Liver (tissue), 9 donors: ENCODE results near the gene PFKP. TPM values are rescaled to one million over a fixed set of nuclear protein-coding genes. Genes with fewer than 3 reads are reported as not detected.

ENCODE experiments used
- DNase-seq: peaks from one replicate; pipeline ENCODE4 v3.0.0-alpha.2; 2017; ENCODE audit warnings: low spot score
- H3K27ac ChIP-seq, 2 donors: one replicate each; pipeline ENCODE4 v1.7.0; 2013; ENCODE audit warnings: inconsistent platforms in 2 of 2, low read length in 2 of 2, control low read depth in 1 of 2, low read depth in 1 of 2, mild to moderate bottlenecking in 1 of 2
- H3K27me3 ChIP-seq, 4 donors: one replicate each; pipeline versions ENCODE4 v1.6.1 to v1.7.0; 2013; ENCODE audit warnings: low read length in 3 of 4, inconsistent platforms in 1 of 4, mild to moderate bottlenecking in 1 of 4, moderate library complexity in 1 of 4; ENCODE audit not compliant: control insufficient read depth in 4 of 4, insufficient read depth in 4 of 4
- H3K36me3 ChIP-seq, 4 donors: one replicate each; pipeline versions ENCODE4 v1.6.1 to v1.7.0; 2013; ENCODE audit warnings: low read length in 3 of 4, mild to moderate bottlenecking in 3 of 4, low read depth in 1 of 4, moderate library complexity in 1 of 4; ENCODE audit not compliant: control insufficient read depth in 4 of 4, insufficient read depth in 3 of 4
- H3K4me1 ChIP-seq, 4 donors: one replicate each; pipeline versions ENCODE4 v1.6.1 to v1.7.0; 2013; ENCODE audit warnings: low read length in 3 of 4, mild to moderate bottlenecking in 3 of 4, moderate library complexity in 1 of 4; ENCODE audit not compliant: control insufficient read depth in 4 of 4, insufficient read depth in 4 of 4
- H3K4me3 ChIP-seq, 3 donors: one replicate each; pipeline versions ENCODE4 v1.6.1 to v1.7.0; 2013; ENCODE audit warnings: low read length in 3 of 3, control low read depth in 1 of 3, low read depth in 1 of 3, mild to moderate bottlenecking in 1 of 3
- H3K9ac ChIP-seq, 2 donors: one replicate each; pipeline ENCODE4 v1.7.0; 2013; ENCODE audit warnings: low read length in 2 of 2, mild to moderate bottlenecking in 2 of 2, moderate library complexity in 2 of 2, control low read depth in 1 of 2, low read depth in 1 of 2
- H3K9me3 ChIP-seq, 4 donors: one replicate each; pipeline versions ENCODE4 v1.6.1 to v1.7.0; 2013; ENCODE audit warnings: low read length in 3 of 4; ENCODE audit not compliant: control insufficient read depth in 4 of 4
- EGR1 ChIP-seq, 2 donors: IDR thresholded peaks; 2 replicates each; pipeline ENCODE4 v1.6.1; 2016 to 2018; ENCODE audit warnings: antibody characterized with exemption in 2 of 2, low read depth in 2 of 2
- FOXA1 ChIP-seq: IDR thresholded peaks from 2 replicates; pipeline ENCODE4 v1.6.1; 2016; ENCODE audit warnings: antibody characterized with exemption
- FOXA2 ChIP-seq: IDR thresholded peaks from 2 replicates; pipeline ENCODE4 v1.6.1; 2016; ENCODE audit warnings: antibody characterized with exemption
- GABPA ChIP-seq, 2 donors: IDR thresholded peaks in 1 of 2; conservative IDR thresholded peaks in 1 of 2; 2 replicates each; pipeline ENCODE4 v1.6.1; 2016; ENCODE audit warnings: antibody characterized with exemption in 2 of 2, mild to moderate bottlenecking in 1 of 2, moderate library complexity in 1 of 2
- HNF4A ChIP-seq, 2 donors: conservative IDR thresholded peaks; 2 replicates each; pipeline ENCODE4 v1.6.1; 2016; ENCODE audit warnings: antibody characterized with exemption in 2 of 2, mild to moderate bottlenecking in 2 of 2
- HNF4G ChIP-seq: IDR thresholded peaks from 2 replicates; pipeline ENCODE4 v1.6.1; 2016; ENCODE audit warnings: antibody characterized with exemption
- JUND ChIP-seq, 2 donors: IDR thresholded peaks; 2 replicates each; pipeline ENCODE4 v1.6.1; 2016; ENCODE audit warnings: antibody characterized with exemption in 2 of 2
- NR2F2 ChIP-seq: IDR thresholded peaks from 2 replicates; pipeline ENCODE4 v1.6.1; 2016; ENCODE audit warnings: antibody characterized with exemption
- RAD21 ChIP-seq, 2 donors: IDR thresholded peaks; 2 replicates each; pipeline ENCODE4 v1.6.1; 2016; ENCODE audit warnings: antibody characterized with exemption in 2 of 2, mild to moderate bottlenecking in 2 of 2
- RXRA ChIP-seq, 2 donors: IDR thresholded peaks; 2 replicates each; pipeline ENCODE4 v1.6.1; 2017 to 2018; ENCODE audit warnings: antibody characterized with exemption in 2 of 2, mild to moderate bottlenecking in 1 of 2
- SP1 ChIP-seq: IDR thresholded peaks from 2 replicates; pipeline ENCODE4 v1.6.1; 2018; ENCODE audit warnings: antibody characterized with exemption, mild to moderate bottlenecking
- TAF1 ChIP-seq: conservative IDR thresholded peaks from 2 replicates; pipeline ENCODE4 v1.6.1; 2016; ENCODE audit warnings: antibody characterized with exemption, mild to moderate bottlenecking
- YY1 ChIP-seq: IDR thresholded peaks from 2 replicates; pipeline ENCODE4 v1.6.1; 2016; ENCODE audit warnings: antibody characterized with exemption, mild to moderate bottlenecking
- WGBS: extraction: QIAGEN DNeasy Blood & Tissue Kit; methylation state at CpG from one replicate; pipeline ENCODE4 v1.1.7; 2013; 5-methylcytosine and 5-hydroxymethylcytosine counted together
- polyA plus RNA-seq, 2 donors: library from polyadenylated mRNA; stranded (reverse) in 1 of 2; unstranded in 1 of 2; fragments of 200-250 nt in 1 of 2; fragments of >200 nt in 1 of 2; fragmentation: Nextera tagmentation in 1 of 2; extraction: Ambion mirVana in 1 of 2; gene quantifications; one replicate each; pipeline versions ENCODE4 v1.2.1 to v1.2.3, GENCODE V29; 2013 to 2015
- total RNA-seq, 2 donors: library from RNA; depleted of rRNA; stranded (reverse); fragments of >200 nt; gene quantifications; one replicate each; pipeline ENCODE4 v1.2.3, GENCODE V29; 2014
- TF ChIP-seq, protein P1 (sequence below): IDR thresholded peaks from 2 replicates; pipeline ENCODE4 v1.6.1; 2016; ENCODE audit warnings: antibody characterized with exemption
- TF ChIP-seq, protein P2 (sequence below): IDR thresholded peaks from 2 replicates; pipeline ENCODE4 v1.6.1; 2016; ENCODE audit warnings: antibody characterized with exemption
- TF ChIP-seq, protein P3 (sequence below): IDR thresholded peaks from 2 replicates; pipeline ENCODE4 v1.6.1; 2016; ENCODE audit warnings: antibody characterized with exemption
- TF ChIP-seq, protein P4 (sequence below): fragments of 150-350 bp; IDR thresholded peaks from 2 replicates; pipeline ENCODE4 v1.5.1; 2017; ENCODE audit warnings: improper control_type of control experiment, low read depth, low read length; ENCODE audit not compliant: missing input control
- TF ChIP-seq, protein P5 (sequence below): IDR thresholded peaks from 2 replicates; pipeline ENCODE4 v1.6.1; 2016; ENCODE audit warnings: antibody characterized with exemption, mild to moderate bottlenecking
- donor health status: healthy.
- donor health status: healthy.
- donor health status: healthy.
- donor health status: healthy.
- donor health status: healthy.

The PFKP gene
- total and polyA plus RNA-seq, 4 donors: 1.1 to 5.0 (median 2.8) TPM

- Histone ChIP-seq H3K27me3 (no peaks in the 10 kb centered on the region), H3K27ac (no peak overlapping the region), H3K9me3 (no peaks in the 10 kb centered on the region), H3K4me1 (no peaks in the 10 kb centered on the region), H3K9ac (no peak overlapping the region), H3K4me3 (no peak overlapping the region), H3K36me3 (no peaks in the 10 kb centered on the region)
- 29% methylated on average over 1 of the region's 1 CpG for WGBS
- no peak for DNase-seq
- no peak for TF ChIP-seq TAF1
These were observed 12.5 kb upstream of the PFKP start for GRCh38 chr10:3054851-3055199.

DNA sequence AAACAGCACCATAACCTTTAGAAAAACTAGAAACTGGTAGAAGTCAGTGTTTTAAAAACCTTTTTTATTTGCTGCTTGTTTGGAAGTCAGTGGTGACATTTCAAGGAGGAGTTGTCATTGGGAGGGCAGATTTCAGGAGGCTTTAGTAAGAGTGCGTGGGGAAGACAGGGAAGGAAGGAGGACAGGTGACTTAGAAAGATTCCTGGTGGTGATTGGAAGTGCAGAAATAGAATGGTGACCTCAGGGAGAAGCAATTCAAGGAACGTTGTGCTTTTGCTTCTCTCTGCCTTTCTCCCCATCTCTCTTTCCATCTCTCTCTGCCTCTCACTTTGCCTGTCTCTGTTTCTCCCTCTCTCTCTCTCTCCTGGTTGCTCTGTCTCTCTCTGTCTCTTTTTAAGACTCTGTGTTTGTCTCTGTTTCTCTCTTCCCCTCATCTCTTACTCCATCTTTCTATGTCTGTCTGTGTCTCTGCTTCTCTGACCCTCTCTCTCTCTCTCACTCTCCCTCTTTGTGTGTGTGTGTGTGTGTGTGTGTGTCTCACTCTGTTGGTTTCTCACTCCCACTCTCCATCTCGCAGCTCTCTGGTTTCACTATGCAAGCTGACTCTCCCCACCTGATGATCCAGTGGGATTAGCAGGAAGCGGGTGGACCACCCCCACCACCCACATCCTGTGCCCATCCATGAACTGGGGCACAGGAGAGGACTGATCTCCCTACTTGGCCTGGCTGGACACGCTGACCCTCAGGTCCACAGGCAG is 10.9 kb upstream of the PFKP start:
- no peak for DNase-seq

More for the DNA sequence above, 10.9 kb upstream of the PFKP start:
- Histone ChIP-seq H3K4me3 (no peak overlapping the region), H3K9ac (no peak overlapping the region), H3K27me3 (no peaks in the 10 kb centered on the region), H3K27ac (no peak overlapping the region), H3K9me3 (no peaks in the 10 kb centered on the region), H3K4me1 (no peaks in the 10 kb centered on the region), H3K36me3 (no peaks in the 10 kb centered on the region)
- no peak for TF ChIP-seq JUND (IDR thresholded peaks at IDR 0.05)
- TF ChIP-seq SP1: no peak
- TF ChIP-seq, protein P1, sequence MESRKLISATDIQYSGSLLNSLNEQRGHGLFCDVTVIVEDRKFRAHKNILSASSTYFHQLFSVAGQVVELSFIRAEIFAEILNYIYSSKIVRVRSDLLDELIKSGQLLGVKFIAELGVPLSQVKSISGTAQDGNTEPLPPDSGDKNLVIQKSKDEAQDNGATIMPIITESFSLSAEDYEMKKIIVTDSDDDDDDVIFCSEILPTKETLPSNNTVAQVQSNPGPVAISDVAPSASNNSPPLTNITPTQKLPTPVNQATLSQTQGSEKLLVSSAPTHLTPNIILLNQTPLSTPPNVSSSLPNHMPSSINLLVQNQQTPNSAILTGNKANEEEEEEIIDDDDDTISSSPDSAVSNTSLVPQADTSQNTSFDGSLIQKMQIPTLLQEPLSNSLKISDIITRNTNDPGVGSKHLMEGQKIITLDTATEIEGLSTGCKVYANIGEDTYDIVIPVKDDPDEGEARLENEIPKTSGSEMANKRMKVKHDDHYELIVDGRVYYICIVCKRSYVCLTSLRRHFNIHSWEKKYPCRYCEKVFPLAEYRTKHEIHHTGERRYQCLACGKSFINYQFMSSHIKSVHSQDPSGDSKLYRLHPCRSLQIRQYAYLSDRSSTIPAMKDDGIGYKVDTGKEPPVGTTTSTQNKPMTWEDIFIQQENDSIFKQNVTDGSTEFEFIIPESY: no peak
- no peak for TF ChIP-seq RAD21 (IDR thresholded peaks at IDR 0.05)
- no peak for TF ChIP-seq NR2F2
- TF ChIP-seq HNF4G: no peak
- no peak for TF ChIP-seq RXRA (IDR thresholded peaks at IDR 0.05)
- TF ChIP-seq YY1: no peak
- TF ChIP-seq, protein P2, sequence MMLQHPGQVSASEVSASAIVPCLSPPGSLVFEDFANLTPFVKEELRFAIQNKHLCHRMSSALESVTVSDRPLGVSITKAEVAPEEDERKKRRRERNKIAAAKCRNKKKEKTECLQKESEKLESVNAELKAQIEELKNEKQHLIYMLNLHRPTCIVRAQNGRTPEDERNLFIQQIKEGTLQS: no peak
- no peak for TF ChIP-seq EGR1 (IDR thresholded peaks at IDR 0.05; ENCODE audit: low read depth in 2 of 2)
- TF ChIP-seq, protein P3, sequence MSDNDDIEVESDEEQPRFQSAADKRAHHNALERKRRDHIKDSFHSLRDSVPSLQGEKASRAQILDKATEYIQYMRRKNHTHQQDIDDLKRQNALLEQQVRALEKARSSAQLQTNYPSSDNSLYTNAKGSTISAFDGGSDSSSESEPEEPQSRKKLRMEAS: no peak
- no peak for TF ChIP-seq FOXA2
- TF ChIP-seq, protein P4, sequence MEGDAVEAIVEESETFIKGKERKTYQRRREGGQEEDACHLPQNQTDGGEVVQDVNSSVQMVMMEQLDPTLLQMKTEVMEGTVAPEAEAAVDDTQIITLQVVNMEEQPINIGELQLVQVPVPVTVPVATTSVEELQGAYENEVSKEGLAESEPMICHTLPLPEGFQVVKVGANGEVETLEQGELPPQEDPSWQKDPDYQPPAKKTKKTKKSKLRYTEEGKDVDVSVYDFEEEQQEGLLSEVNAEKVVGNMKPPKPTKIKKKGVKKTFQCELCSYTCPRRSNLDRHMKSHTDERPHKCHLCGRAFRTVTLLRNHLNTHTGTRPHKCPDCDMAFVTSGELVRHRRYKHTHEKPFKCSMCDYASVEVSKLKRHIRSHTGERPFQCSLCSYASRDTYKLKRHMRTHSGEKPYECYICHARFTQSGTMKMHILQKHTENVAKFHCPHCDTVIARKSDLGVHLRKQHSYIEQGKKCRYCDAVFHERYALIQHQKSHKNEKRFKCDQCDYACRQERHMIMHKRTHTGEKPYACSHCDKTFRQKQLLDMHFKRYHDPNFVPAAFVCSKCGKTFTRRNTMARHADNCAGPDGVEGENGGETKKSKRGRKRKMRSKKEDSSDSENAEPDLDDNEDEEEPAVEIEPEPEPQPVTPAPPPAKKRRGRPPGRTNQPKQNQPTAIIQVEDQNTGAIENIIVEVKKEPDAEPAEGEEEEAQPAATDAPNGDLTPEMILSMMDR: no peak
- TF ChIP-seq TAF1: no peak
- TF ChIP-seq GABPA (IDR thresholded peaks at IDR 0.05 in 1 of 2, conservative IDR thresholded peaks at IDR 0.05 in 1 of 2): no peak
- no peak for TF ChIP-seq FOXA1
- no peak for TF ChIP-seq HNF4A (conservative IDR thresholded peaks at IDR 0.05)
- TF ChIP-seq, protein P5, sequence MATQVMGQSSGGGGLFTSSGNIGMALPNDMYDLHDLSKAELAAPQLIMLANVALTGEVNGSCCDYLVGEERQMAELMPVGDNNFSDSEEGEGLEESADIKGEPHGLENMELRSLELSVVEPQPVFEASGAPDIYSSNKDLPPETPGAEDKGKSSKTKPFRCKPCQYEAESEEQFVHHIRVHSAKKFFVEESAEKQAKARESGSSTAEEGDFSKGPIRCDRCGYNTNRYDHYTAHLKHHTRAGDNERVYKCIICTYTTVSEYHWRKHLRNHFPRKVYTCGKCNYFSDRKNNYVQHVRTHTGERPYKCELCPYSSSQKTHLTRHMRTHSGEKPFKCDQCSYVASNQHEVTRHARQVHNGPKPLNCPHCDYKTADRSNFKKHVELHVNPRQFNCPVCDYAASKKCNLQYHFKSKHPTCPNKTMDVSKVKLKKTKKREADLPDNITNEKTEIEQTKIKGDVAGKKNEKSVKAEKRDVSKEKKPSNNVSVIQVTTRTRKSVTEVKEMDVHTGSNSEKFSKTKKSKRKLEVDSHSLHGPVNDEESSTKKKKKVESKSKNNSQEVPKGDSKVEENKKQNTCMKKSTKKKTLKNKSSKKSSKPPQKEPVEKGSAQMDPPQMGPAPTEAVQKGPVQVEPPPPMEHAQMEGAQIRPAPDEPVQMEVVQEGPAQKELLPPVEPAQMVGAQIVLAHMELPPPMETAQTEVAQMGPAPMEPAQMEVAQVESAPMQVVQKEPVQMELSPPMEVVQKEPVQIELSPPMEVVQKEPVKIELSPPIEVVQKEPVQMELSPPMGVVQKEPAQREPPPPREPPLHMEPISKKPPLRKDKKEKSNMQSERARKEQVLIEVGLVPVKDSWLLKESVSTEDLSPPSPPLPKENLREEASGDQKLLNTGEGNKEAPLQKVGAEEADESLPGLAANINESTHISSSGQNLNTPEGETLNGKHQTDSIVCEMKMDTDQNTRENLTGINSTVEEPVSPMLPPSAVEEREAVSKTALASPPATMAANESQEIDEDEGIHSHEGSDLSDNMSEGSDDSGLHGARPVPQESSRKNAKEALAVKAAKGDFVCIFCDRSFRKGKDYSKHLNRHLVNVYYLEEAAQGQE: no peak
- 68% methylated on average over 5 of the region's 5 CpGs for WGBS
